Measurements from ENCODE around the gene TEX2.

Gene TEX2

GRCh38 chr17:64150237-64151015 lies 112.6 kb downstream of the TEX2 start:
- H3K4me3 ChIP-seq (ENCODE audit: low read depth, low read length) = no peak overlapping the region
- DNase-seq (ENCODE audit: low read depth) = no peak
- TF ChIP-seq, protein P1, sequence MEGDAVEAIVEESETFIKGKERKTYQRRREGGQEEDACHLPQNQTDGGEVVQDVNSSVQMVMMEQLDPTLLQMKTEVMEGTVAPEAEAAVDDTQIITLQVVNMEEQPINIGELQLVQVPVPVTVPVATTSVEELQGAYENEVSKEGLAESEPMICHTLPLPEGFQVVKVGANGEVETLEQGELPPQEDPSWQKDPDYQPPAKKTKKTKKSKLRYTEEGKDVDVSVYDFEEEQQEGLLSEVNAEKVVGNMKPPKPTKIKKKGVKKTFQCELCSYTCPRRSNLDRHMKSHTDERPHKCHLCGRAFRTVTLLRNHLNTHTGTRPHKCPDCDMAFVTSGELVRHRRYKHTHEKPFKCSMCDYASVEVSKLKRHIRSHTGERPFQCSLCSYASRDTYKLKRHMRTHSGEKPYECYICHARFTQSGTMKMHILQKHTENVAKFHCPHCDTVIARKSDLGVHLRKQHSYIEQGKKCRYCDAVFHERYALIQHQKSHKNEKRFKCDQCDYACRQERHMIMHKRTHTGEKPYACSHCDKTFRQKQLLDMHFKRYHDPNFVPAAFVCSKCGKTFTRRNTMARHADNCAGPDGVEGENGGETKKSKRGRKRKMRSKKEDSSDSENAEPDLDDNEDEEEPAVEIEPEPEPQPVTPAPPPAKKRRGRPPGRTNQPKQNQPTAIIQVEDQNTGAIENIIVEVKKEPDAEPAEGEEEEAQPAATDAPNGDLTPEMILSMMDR (IDR thresholded peaks at IDR 0.05; ENCODE audit: control insufficient read depth, extremely low read depth, insufficient read depth) = no peak

GRCh38 chr17:64149196-64149595 lies 113.9 kb downstream of the TEX2 start:
- TF ChIP-seq, protein P1 (IDR thresholded peaks at IDR 0.05; ENCODE audit: control insufficient read depth, extremely low read depth, insufficient read depth) = no peak
- no peak overlapping the region for H3K4me3 ChIP-seq (ENCODE audit: low read depth, low read length)
- no peak for DNase-seq (ENCODE audit: low read depth)

- TF ChIP-seq, protein P1 (IDR thresholded peaks at IDR 0.05; ENCODE audit: control insufficient read depth, extremely low read depth, insufficient read depth) = peak; percentile 31
- no peak for DNase-seq (ENCODE audit: low read depth)
These were observed 114.4 kb downstream of the TEX2 start for GRCh38 chr17:64148699-64149098.

DNA sequence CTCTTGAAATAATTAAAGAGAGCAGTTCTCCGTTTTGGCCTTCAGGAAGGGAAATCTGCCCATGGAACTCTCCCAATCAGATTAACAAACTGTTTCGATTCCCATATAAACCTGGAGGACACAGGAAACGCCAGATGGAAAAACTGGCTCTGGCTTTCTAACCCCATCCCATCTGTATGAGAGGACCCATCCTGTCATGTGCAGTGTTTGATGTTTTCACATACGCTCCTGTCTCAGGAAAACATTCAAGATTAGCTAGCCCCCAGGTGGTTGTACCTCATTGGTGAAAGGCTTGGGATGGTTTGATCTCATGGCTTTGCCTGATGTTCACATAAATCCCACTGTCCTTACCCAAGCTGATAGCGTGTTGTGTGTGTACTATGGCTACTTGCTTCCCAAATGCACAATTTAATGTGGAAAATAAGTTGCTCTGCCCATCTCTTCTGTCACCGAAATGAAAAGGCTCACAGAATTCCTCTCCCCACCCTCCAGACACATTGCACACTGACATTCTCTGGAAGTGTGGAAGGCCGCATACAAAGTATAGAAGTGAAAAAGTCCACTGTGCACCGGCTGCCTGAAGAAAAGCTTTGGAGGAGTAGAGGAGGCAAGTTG lies 114.9 kb downstream of the TEX2 start:
- DNase-seq (ENCODE audit: low read depth) = peak; percentile 90
- TF ChIP-seq, protein P1 (IDR thresholded peaks at IDR 0.05; ENCODE audit: control insufficient read depth, extremely low read depth, insufficient read depth) = no peak
- no peak overlapping the region for H3K4me3 ChIP-seq (ENCODE audit: low read depth, low read length)

More at GRCh38 chr17:64148699-64149098, 114.4 kb downstream of the TEX2 start:
- no peak overlapping the region for H3K4me3 ChIP-seq (ENCODE audit: low read depth, low read length)

DNA sequence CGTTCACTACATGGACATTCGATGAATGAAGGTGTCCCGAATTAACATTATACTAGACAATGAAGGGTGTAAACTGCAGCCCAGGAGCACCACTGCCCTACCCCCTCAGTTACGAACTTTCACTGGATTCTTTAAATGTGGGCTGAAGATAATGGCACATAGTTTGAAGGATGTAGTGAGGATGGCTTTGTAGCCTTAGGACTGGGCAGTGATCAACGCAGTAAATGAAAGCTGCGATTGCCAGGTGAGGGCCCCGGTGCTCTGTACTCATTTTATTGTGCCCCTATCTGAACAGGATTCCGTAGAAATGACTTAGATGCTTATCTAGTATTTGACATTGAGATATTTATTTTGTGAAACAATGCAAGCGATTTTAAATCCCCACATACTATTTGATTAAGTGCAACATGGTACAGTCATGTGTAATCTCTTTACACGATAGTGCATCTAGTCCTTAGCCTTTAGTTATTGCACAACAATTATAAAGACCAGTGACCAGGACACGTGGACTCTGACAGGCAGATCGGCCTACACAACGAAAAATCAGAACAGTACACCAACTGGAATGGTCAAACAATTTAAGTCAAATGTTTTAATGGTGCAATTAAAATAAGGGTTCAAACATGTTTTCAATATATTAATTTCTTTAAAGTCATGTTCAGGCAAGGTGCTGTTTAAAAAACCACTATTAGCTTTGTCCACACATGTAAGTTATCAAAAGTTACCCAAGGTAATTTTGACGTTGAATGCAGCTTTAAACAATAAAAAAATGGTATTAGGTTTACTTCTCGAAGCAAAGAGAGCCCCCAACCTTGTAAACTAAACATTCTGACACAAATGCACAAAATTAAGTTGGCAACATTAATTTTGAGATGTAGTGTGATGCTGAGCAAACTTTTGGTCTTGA lies 115.7 kb downstream of the TEX2 start:
- H3K4me3 ChIP-seq (ENCODE audit: low read depth, low read length) = peak overlapping the region; percentile 92
- peak; percentile 82 for DNase-seq (ENCODE audit: low read depth)
- TF ChIP-seq, protein P1 (IDR thresholded peaks at IDR 0.05; ENCODE audit: control insufficient read depth, extremely low read depth, insufficient read depth) = no peak

DNA sequence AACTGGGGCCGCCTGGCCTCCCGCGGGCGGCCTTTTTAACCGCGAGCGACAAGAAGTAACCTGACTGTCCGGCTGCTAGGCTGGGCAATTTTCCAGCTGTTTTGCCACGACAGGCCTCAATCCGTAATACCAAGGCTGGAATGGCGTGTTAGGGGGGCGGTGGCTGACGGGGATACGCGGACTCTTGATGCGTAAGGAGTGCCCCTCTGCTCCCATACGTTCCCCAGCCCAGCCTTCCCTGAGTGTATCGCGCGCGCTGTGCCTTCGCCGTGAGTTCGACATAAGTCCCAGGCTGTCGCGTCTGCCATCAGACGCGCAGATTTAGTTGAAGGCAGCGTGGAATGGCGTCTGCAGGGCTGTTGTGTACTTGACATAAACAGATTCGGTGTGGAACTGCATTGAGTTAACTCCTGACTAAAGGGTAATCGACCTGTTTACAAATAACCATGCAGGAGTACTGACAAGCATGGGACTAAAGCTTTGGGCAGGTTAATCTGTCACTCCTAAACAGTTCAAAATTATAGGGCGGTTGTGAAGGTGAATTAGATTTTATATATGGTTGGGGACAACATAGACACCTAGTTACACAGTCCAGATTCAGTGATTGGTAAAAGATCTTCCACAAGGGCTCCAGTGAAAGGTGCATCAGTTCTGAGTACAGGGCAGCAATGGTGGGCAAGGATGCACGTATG lies 116.5 kb downstream of the TEX2 start:
- no peak for DNase-seq (ENCODE audit: low read depth)
- TF ChIP-seq, protein P1 (IDR thresholded peaks at IDR 0.05; ENCODE audit: control insufficient read depth, extremely low read depth, insufficient read depth) = no peak
- H3K4me3 ChIP-seq (ENCODE audit: low read depth, low read length) = peak overlapping the region; percentile 92

Data from LNCaP clone FGC (cell line).